H7 (cell line): ENCODE measurements around the gene NOXO1. TPM values are rescaled to one million over a fixed set of nuclear protein-coding genes. Genes with fewer than 3 reads are reported as not detected.

ENCODE experiments used
- DNase-seq: peaks from one replicate; pipeline ENCODE4 v3.0.0; 2012
- H3K27me3 ChIP-seq: 2 replicates; pipeline ENCODE4 v1.6.0; 2011; ENCODE audit warnings: mild to moderate bottlenecking, low read length; ENCODE audit not compliant: control insufficient read depth, insufficient read depth
- H3K36me3 ChIP-seq: replicated peaks from 2 replicates; pipeline ENCODE4 v1.5.1; 2011; ENCODE audit warnings: low read length; ENCODE audit not compliant: control insufficient read depth, insufficient read depth
- H3K4me3 ChIP-seq: 2 replicates; pipeline ENCODE4 v1.5.1; 2011; ENCODE audit warnings: low read depth, mild to moderate bottlenecking, control low read depth, low read length, moderate library complexity; ENCODE audit not compliant: insufficient read depth
- total RNA-seq: library from RNA; depleted of rRNA; stranded (reverse); fragments of >200 nt; shearing (Covaris generic); gene quantifications from 2 replicates; pipeline ENCODE4 v1.2.3, GENCODE V29; 2014

The NOXO1 gene
- total RNA-seq, 1 experiment from 2014 or later: not detected

GRCh38 chr16:2005646-2006045 is 24.4 kb upstream of the NOXO1 start:
- Histone ChIP-seq H3K4me3 (no peak overlapping the region), H3K27me3 (no peaks in the 10 kb centered on the region), H3K36me3 (peaks cover 13% of the 10 kb centered on the region)
- peak; percentile 79 for DNase-seq

- Histone ChIP-seq H3K36me3 (peaks cover 15% of the 10 kb centered on the region), H3K4me3 (no peak overlapping the region), H3K27me3 (no peaks in the 10 kb centered on the region)
- no peak for DNase-seq
These were observed 23.7 kb upstream of the NOXO1 start for GRCh38 chr16:2004795-2005517.

GRCh38 chr16:2003827-2004641 is 22.8 kb upstream of the NOXO1 start:
- Histone ChIP-seq H3K36me3 (peaks cover 15% of the 10 kb centered on the region), H3K27me3 (no peaks in the 10 kb centered on the region), H3K4me3 (no peak overlapping the region)
- DNase-seq: peak; percentile 99

GRCh38 chr16:2003231-2003826 is 22.1 kb upstream of the NOXO1 start:
- no peak for DNase-seq
- Histone ChIP-seq H3K27me3 (no peaks in the 10 kb centered on the region), H3K4me3 (no peak overlapping the region), H3K36me3 (peaks cover 17% of the 10 kb centered on the region)

GRCh38 chr16:2002406-2003230 is 21.3 kb upstream of the NOXO1 start:
- Histone ChIP-seq H3K27me3 (no peaks in the 10 kb centered on the region), H3K36me3 (peaks cover 20% of the 10 kb centered on the region), H3K4me3 (no peak overlapping the region)
- no peak for DNase-seq

- no peak for DNase-seq
- no peaks in the 10 kb centered on the region for H3K27me3 ChIP-seq
- H3K4me3 ChIP-seq: no peak overlapping the region
- peaks cover 21% of the 10 kb centered on the region for H3K36me3 ChIP-seq
These were observed 20.4 kb upstream of the NOXO1 start for GRCh38 chr16:2001456-2002355.

- peaks cover 21% of the 10 kb centered on the region for H3K36me3 ChIP-seq
- H3K27me3 ChIP-seq: no peaks in the 10 kb centered on the region
- DNase-seq: no peak
- H3K4me3 ChIP-seq: no peak overlapping the region
These were observed 19.8 kb upstream of the NOXO1 start for GRCh38 chr16:2001035-2001434.

- H3K4me3 ChIP-seq: no peak overlapping the region
- no peaks in the 10 kb centered on the region for H3K27me3 ChIP-seq
- no peak for DNase-seq
- H3K36me3 ChIP-seq: peaks cover 23% of the 10 kb centered on the region
These were observed 18.7 kb upstream of the NOXO1 start for GRCh38 chr16:1999866-2000514.

GRCh38 chr16:1998852-1999801 is 17.9 kb upstream of the NOXO1 start:
- Histone ChIP-seq H3K4me3 (no peak overlapping the region), H3K27me3 (no peaks in the 10 kb centered on the region), H3K36me3 (peaks cover 23% of the 10 kb centered on the region)
- no peak for DNase-seq

- Histone ChIP-seq H3K27me3 (no peaks in the 10 kb centered on the region), H3K4me3 (no peak overlapping the region), H3K36me3 (peaks cover 23% of the 10 kb centered on the region)
- no peak for DNase-seq
These were observed 17.1 kb upstream of the NOXO1 start for GRCh38 chr16:1998360-1998835.

GRCh38 chr16:1997494-1998359 is 16.5 kb upstream of the NOXO1 start:
- H3K27me3 ChIP-seq: no peaks in the 10 kb centered on the region; the same call in 1 of the 2 replicates
- DNase-seq: no peak

More at GRCh38 chr16:1997494-1998359, 16.5 kb upstream of the NOXO1 start:
- H3K36me3 ChIP-seq: peaks cover 20% of the 10 kb centered on the region
- no peak overlapping the region for H3K4me3 ChIP-seq
